ENCODE data around the gene IDE.
"Not testable (repeated sequence)": the region's sequence is repeated elsewhere in the genome, so short reads cannot be mapped to it uniquely, and the experiment has no call there.

GRCh38 chr10:92454955-92455354, 118.9 kb downstream of the IDE start:
- not testable (repeated sequence) for TF ChIP-seq CTCF, POLR2A (IDR thresholded peaks at IDR 0.05)

All from prostate gland (tissue), 2 donors.